Activated effector memory CD4-positive, alpha-beta T cell treated with anti-CD3 and anti-CD28 coated beads, Interleukin-2, amount 50 U/mL, for 16 hours (primary cell): Measurements from ENCODE around the gene SUN2.
"Not testable (repeated sequence)": the region's sequence is repeated elsewhere in the genome, so short reads cannot be mapped to it uniquely, and the experiment has no call there.

Experiments used
- DNase-seq: peaks from one replicate; pipeline ENCODE4 v3.0.0-alpha.2; 2020

SUN2 gene, protein sequence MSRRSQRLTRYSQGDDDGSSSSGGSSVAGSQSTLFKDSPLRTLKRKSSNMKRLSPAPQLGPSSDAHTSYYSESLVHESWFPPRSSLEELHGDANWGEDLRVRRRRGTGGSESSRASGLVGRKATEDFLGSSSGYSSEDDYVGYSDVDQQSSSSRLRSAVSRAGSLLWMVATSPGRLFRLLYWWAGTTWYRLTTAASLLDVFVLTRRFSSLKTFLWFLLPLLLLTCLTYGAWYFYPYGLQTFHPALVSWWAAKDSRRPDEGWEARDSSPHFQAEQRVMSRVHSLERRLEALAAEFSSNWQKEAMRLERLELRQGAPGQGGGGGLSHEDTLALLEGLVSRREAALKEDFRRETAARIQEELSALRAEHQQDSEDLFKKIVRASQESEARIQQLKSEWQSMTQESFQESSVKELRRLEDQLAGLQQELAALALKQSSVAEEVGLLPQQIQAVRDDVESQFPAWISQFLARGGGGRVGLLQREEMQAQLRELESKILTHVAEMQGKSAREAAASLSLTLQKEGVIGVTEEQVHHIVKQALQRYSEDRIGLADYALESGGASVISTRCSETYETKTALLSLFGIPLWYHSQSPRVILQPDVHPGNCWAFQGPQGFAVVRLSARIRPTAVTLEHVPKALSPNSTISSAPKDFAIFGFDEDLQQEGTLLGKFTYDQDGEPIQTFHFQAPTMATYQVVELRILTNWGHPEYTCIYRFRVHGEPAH

DNA sequence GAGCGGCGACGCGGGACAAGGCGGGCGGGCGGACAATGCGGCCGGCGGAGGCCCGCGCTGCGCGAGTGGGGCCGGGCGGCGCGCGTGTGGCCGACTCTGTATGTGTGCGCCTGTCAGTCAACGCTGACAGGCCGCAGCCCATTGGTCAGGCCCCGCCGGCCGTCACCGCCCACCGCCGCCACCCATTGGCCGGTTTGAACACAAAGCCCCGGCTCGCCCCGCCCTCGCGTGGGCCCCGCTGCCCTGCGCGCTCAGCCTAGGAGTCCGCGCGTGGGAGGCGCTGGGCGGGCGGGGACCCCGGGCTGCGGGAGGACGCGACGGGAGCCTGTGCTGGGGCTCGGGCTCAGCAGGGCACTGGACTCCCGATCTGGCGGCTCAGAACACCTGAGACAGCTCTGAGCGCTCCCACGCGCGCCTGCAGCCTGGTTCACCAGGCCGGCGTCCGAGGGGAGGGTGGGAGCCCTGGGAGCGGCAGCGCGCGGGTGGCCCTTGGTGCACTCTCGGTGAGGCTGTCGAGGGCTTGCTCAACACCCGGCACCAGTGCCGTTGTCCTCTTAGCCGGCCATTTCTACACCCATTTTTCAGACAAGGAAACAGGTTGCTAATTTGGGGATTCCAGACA is at the start of gene SUN2:
TSS of gene SUN2 (minus strand) at position 88 of the 622 bp plus-strand sequence. CDS start 3,370 bp downstream, outside the sequence.
- DNase-seq, result peak; percentile 98

DNA sequence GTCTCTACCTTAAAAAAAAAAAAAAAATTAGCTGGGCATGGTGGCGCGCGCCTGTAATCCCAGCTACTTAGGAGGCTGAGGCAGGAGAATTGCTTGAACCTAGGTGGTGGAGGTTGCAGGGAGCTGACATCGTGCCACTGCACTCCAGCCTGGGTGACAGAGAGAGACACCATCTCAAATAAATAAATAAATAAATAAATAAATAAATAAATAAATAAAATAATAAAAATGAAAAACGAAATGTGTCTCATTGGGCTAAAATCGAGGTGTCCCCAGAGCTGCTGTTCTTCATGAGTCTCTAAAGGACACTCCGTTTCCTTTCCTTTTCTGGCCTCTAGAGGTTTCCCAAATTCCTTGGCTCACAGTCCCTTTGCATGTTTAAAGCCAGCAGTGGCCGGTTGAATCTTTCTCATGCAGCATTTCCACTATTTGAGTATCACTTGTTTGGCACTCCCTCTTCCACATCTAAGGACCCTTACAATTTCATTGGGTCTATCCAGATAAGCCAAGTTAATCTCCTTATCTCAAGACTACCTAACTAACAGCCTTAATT is 49.3 kb upstream of the SUN2 start:
- DNase-seq, result not testable (repeated sequence)

DNA sequence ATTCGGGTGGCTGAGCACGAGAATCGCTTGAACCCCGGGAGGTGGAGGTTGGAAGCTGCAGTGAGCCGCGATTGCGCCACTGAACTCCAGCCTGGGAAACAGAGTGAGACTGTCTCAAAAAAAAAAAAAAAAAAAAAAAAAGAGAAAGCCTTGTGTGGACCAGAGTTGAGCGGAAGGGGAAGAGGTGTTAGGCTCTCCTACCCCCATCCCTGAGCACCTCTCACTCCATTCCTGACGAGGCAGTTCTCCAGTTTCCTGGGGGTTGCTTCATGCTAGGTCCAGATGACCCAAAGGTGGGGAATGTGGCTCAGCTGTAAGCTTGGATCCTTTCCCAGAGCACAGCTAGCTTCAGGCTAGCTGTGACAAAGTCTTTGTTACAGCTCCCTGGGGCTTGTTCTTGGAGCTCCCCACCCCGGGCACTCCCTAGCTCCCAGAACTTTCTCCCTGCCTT is 46.9 kb upstream of the SUN2 start:
- no peak for DNase-seq

DNA sequence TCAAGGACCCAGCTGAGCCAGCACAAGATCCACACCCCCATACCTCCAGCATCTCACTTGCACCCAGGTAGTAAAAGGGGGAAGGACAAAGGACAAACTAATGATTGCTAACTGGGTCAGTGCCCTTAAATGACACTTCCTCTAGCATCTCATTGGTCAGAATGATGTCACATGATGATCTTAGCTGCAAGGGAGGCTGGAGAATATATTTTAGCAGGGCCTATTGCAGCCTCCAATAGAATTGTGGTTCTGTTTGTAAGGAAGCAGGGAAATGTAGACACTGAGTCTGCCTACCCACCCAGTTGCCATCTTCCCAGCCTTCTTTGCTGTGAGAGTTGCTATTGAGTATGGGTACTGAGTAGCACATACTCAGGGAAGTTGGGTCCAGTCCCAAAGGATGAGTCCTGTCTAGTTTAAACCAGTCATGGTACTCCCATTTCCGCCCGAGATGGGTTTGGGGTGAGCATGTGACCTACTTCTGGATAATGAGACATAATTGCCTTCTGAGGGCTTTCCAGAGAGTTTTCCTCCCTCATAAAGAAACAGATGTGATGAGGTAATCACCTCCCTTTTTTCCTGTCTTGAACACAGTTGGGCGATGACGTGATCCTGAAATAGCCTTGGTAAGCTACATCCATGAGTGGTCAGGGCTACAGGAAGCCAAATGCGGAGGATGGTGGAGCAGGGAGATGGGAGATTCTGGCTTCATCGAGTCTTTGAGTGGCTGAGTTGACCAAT is 43.6 kb upstream of the SUN2 start:
- no peak for DNase-seq

DNA sequence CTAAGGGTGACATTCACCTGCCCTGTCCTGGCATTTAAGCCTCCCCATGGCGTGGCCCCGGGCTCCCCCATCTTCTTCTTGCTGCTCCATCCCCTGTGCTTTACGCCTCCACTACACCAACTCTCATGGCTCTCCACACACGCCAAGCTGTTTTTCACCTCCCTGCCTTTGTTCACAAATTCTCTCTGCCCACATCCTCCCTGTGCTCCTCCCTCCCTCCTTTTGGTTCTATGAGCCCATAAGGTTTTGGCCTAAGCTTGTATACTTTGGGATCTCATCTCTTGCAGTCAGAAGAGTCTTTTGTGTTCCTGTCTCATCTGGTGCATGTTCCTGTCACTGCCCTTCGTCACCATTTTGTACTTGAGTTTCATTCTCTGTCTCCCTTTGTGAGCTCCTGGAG is 42.7 kb upstream of the SUN2 start:
- DNase-seq, result no peak

DNA sequence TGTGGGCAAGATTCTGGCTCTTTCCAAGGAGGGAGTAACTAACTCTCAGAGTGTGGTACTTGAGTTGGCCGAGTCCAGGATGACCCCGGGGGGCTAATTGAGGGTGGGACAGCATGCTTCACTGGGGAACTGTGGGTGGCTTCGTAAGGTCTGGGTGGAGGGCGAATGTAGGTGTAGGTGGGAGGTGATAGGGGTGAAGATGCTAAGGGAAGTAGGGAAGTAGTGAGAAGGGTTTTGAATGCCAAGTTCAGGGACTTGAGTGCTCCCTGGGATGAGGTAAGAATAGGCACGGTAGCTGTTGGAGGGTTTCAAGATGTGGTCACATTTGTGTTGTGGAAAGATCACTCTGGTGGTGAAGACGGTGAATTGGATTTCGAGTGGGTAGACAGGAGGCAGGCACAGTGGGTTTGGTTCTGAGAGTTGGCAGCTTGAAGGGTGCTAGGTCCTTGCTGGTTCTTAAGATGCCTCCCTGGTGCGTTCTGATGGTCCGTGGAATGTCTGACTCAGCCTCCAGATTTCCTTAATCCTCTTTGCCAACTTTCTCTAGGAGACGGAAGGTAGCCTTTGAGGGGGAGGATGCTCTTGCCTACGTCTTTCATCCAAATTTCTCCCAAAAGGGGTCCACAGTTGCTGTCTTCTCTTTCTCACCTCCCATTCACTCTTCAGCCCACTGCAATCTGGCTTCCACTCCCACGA is 40.6 kb upstream of the SUN2 start:
- no peak for DNase-seq

DNA sequence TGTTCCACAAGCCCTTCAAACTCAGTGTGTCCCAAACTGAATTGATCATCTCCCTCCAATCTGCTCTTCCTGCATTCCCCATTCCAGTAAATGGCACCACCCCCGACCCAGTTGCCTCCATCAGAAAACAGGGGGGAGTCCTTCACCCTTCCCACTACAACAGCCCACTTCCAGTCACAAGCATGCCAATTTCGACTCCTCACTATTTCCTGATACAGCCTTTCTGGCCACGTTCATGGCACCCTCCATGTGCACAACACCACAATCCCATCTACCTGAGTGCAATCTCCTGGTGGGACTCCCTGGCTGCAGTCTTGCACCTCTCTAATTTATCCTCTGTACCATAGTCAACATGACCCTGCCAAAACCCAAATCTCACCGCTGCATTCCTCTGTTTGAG is 39.8 kb upstream of the SUN2 start:
- DNase-seq, result no peak

DNA sequence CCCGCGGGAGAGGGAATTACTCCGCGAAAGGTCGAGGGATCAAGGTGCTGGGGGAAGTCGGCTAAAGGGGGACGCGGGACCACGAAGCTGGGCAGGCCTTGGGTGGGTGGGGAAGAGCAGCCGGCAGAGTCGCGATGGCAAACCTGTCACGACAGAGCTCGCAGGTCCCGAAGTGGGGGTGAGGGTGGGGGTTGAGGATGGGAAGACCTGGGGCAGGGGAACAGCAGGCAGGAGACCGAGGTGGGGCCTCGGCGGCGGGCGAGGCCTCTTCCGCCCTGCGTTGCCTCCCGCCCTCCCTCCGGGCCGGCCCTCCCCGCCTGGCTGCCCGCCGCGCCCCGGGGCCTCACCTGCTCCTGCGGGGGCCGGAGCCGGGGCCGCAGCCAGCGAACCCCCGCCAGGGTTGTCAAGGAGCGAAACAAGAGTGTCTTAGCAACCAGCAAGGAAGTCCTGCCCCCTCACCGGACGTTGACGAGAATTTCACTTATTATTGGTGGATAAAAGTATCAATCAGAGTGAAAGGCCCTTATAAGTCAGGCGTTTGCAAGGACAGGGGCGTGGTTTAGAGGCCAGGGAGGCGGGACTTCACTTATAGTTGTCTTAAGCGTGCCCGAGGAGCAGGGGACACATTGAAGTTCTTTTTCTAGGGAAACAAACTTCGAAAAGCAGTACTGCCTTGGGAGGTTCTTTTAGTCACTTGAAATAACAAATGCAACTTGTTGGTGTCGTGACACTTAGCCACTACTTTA is 38.1 kb upstream of the SUN2 start, which contains the start of gene DNAL4:
TSS of gene DNAL4 (minus strand) at position 423 of the 746 bp plus-strand sequence. CDS start 11,412 bp downstream, outside the sequence.
- peak; percentile 96 for DNase-seq

DNA sequence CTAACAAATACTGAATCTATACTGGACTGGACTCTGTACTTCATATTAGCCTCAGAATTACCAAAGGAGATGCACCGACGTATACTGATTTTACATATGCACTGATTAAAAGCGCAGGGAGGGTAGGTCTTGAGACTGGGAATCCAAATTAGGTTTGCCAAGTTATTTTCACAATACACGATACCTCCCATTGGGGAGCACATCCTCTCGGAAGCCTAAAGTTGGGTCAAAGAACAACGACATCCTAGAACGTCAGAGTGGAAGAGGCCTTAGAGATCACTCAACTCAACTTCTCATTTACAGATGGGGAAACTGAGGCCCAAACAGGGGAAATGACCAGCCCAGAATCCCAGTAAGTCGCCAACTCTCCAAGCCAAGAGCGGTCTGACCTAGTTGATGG is 37.5 kb upstream of the SUN2 start:
- no peak for DNase-seq

DNA sequence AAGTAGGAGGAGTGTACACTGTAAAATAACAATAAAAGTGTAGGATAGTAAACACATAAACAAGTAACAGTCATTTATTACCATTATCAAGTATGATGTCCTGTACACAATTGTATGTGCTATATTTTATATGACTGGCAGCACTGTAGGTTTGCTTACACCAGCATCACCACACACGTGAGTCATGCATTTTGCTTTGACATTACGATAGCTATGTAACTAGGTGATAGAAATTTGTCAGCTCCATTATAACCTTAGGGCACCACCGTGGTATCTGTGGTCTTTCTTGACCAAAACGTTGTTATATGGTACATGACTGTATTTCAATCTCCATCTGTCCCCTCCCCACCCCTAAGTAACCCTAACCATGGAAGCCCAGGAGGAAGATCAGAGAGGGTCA is 37.0 kb upstream of the SUN2 start:
- DNase-seq, result no peak

DNA sequence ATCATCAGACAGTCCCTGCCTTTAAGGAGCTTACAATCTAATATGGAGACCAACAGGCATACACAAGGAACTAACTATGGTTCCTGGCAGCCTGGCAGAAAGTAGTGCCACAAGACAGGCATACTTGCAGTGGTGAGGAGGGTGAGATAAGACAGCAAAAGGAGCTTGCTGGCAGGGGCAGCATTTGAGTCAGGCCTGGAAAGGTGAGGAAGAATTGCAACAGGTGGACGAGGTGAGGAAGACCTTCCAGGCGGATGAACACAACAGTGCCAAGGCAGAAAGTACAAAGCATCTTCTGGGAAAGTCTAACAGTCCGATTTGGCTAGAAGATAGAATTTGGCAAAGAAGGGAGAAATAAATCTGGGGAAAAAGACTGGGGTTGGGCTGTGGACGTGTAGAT is 33.8 kb upstream of the SUN2 start:
- DNase-seq, result no peak

DNA sequence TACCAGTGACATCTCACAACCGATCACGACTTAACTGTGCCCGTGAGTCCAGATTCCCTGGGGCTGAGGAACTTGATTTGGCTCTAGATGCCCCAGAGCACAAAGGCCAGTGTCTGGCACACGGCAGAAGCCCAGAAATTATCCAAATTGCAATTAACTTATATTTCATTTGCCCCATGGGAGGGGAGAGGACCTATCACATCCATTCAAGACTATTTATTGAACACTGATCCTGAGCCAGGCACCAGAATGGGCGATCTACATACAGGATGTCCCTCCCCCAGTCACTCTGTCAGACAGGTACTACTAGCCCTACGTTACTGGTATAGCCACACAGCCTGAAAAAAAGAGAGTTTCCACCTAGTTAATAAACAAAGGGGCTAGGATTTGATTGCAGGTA is 33.0 kb upstream of the SUN2 start:
- DNase-seq, result no peak

DNA sequence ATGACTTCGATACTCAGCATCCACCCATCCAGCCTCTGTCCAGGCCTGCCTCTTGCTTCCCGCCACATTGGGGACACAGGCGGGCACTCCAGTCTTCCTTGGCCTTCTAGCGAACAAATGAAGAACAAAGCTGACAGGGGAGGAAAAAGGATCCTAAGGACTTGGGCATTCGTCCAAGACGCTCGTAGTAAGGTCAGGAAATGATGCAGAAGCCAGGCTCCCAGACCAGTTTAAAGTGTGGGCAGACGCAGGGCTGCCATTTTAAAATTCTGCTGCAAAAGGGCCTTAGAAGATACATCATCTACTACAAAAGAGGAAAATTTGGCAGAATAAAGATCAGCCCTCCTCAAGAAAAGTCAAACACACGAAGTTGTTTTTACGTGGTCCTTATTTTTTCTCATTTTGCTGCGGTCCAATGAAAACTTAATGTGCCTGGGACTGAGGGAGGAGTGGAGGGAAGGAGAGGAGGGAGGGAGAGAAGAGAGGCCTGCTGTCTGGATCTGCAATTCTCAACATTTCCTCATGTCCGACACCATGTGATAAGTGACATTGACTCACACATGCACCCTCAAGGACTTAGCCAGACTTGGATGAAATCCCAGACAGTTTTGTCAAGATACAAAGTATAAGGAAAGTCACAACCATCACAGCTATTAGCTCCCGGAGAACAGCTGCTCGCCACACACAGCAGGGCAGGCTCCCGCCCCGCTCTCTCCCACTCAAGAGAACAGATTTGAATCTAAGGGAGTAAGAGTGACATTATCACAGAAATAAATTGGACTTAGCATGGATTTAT is 32.4 kb upstream of the SUN2 start:
- DNase-seq, result no peak

DNA sequence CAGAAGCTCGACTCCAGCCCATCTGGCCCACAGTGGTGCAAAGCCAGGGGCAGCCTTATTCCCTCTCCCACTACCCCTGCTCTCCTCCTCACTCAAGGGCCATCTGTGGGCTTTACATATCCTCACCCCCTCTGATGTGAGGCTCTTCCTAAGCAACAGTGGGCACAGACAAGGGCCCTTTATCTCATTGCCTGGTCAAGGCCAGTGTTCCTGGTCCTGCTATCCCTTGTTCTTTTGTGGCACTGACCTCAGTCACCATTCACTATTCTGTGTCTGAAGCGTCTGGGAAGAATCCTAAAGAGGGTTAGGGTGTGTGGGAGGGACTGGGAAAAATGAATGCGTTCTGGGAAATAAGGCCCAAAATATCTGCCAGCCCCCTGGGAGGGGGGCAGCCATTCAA is 30.8 kb upstream of the SUN2 start:
- no peak for DNase-seq

DNA sequence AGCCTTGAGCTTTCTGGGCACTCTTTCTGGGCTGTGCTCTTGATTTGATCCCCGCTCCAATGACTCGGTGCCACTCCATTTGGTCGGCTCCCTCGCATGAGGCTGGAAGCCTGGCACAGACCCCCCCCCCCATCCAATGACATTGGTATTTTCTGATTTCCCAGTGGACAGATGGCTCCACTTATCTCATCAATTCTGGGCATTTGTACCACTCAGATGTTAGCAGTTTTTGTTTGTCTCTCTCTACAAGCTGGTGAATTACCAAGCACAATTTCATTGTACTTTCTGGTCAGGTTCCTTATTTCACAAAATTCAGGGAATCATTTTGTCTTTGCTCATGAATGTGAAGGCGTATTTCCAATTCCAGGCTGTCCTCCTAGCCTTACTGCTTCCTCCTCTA is 29.1 kb upstream of the SUN2 start:
- no peak for DNase-seq

DNA sequence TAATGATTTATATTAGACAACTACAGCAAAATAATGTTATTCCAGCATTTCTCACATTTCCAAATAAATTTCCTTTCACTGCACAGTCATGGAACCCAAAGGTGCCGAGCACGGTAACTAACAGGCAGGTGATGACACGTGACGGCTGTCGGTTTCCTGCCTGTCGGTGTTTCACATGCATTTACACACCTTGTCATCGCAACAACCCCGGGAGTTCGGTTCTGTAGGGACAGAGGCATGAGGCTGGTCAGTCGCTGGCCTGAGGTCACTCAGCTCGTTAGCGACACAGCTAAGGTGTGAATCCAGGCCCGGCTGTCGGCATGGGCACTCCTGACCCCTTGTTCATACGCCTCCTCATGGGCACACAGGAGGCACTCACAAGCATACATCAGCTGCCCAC is 28.2 kb upstream of the SUN2 start:
- DNase-seq, result no peak

DNA sequence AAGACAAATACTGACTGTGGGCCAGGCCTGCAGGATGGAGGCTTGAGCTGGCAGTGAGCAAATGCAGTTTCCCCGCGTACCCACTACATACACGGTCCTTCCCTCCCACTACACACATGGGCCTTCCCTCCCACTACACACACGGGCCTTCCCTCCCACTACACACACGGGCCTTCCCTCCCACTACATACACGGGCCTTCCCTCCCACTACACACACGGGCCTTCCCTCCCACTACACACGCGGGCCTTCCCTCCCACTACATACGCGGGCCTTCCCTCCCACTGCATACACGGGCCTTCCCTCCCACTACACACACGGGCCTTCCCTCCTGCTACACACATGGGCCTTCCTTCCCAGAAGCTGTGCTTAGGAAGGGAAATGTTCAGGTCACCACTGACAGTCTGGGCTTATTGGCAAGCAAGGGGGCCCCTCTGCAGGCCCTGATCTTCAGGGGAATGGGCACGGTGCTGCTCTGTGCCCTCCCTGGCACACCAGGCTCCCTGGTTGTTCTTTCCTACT is 27.4 kb upstream of the SUN2 start:
- no peak for DNase-seq

DNA sequence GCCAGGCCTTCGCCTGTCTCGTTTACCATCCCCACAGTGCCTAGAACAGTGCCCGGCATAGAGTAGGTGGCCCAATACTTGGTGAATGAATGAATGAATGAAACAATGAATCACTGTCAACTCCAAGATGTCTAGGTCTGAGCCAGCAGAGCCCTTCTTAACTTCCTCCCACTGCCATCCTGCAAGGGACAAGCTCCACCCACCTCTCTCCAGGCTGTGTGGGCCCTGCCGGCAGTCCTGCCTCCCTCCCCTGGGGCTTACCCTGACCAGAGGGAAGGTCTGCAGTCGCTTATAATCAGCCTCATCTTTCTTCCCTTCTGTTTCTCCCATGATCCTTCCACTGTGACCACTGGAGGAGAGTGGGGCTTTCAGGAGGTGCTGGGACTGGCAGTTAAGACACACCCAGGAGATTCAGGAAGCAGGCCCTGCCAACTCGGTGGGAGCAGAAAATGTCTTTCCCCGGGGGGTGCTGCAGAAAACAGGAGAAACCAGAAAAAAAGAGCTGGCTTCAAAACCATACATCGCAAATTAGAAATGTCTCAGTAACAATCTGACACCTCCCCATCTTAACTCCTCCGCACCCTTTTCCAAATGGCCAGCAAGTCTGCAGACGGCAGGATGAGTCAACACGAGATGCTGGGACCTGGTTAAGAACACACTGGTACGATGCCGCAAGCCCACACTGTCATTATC is 26.8 kb upstream of the SUN2 start:
- DNase-seq, result no peak

DNA sequence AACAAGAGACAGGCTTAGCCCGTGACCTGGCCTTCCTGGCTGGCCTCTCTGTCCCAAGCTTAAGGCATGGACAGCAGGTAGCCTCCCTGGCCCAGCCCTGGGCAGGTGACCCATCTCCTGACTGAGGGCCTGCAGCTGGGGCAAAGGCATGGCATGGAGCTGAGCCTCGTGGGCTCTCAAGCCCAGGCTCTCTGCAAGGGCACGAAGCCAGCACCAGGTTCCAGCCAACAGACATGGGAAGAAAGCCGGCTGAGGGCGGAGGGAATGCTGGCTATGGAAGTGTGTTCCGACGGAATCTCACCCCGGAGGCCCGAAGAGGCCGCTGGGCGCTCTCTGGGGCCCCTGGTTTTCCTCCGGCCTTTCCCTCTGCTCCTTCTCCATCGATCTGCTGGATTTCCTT is 25.2 kb upstream of the SUN2 start:
- no peak for DNase-seq
